Hepatocyte (in vitro differentiated cells): ENCODE results near the gene ALG12. TPM values are rescaled to one million over a fixed set of nuclear protein-coding genes. Genes with fewer than 3 reads are reported as not detected.
"Not testable (repeated sequence)": the region's sequence is repeated elsewhere in the genome, so short reads cannot be mapped to it uniquely, and the experiment has no call there.

Experiments
- DNase-seq: peaks from one replicate; pipeline ENCODE4 v3.0.0-alpha.2; 2016; ENCODE audit warnings: low spot score
- H2AFZ ChIP-seq: fragments of 200-600 bp; sonication (generic); 2 replicates; pipeline ENCODE4 v1.6.0; 2016; ENCODE audit warnings: antibody characterized with exemption, mild to moderate bottlenecking
- H3K27ac ChIP-seq: fragments of 200-600 bp; sonication (generic); 2 replicates; pipeline ENCODE4 v1.5.1; 2016; ENCODE audit warnings: mild to moderate bottlenecking
- H3K27me3 ChIP-seq: fragments of 200-600 bp; sonication (generic); 2 replicates; pipeline ENCODE4 v1.6.1; 2016
- H3K36me3 ChIP-seq: fragments of 200-600 bp; sonication (generic); replicated peaks from 2 replicates; pipeline ENCODE4 v1.5.1; 2016; ENCODE audit warnings: low read depth; ENCODE audit not compliant: insufficient read depth
- H3K4me1 ChIP-seq: fragments of 200-600 bp; sonication (generic); 2 replicates; pipeline ENCODE4 v1.5.1; 2016; ENCODE audit warnings: mild to moderate bottlenecking, moderate library complexity; ENCODE audit not compliant: insufficient read depth
- H3K4me2 ChIP-seq: fragments of 200-600 bp; sonication (generic); 2 replicates; pipeline ENCODE4 v1.6.0; 2016
- H3K4me3 ChIP-seq: fragments of 200-600 bp; sonication (generic); 2 replicates; pipeline ENCODE4 v1.5.1; 2016; ENCODE audit warnings: mild to moderate bottlenecking
- H3K79me2 ChIP-seq: fragments of 200-600 bp; sonication (generic); 2 replicates; pipeline ENCODE4 v1.6.0; 2017; ENCODE audit warnings: mild to moderate bottlenecking
- H3K9me2 ChIP-seq: fragments of 200-600 bp; sonication (generic); replicated peaks from 2 replicates; pipeline ENCODE4 v1.6.0; 2017; ENCODE audit warnings: mild to moderate bottlenecking; ENCODE audit not compliant: insufficient read depth
- H3K9me3 ChIP-seq: fragments of 200-600 bp; sonication (generic); 2 replicates; pipeline ENCODE4 v1.5.1; 2016; ENCODE audit warnings: low read depth, mild to moderate bottlenecking
- H4K20me1 ChIP-seq: fragments of 200-600 bp; sonication (generic); 2 replicates; pipeline ENCODE4 v1.6.0; 2016; ENCODE audit warnings: mild to moderate bottlenecking; ENCODE audit not compliant: insufficient read depth, poor library complexity, severe bottlenecking
- CTCF ChIP-seq: fragments of 200-600 bp; sonication (generic); IDR thresholded peaks from 2 replicates; pipeline ENCODE4 v1.5.1; 2016; ENCODE audit warnings: antibody characterized with exemption, mild to moderate bottlenecking; ENCODE audit not compliant: poor library complexity
- EZH2 ChIP-seq: fragments of 200-600 bp; sonication (generic); IDR thresholded peaks from 2 replicates; pipeline ENCODE4 v1.6.1; 2016; ENCODE audit warnings: antibody characterized with exemption, mild to moderate bottlenecking, borderline replicate concordance
- EZH2phosphoT487 ChIP-seq: fragments of 200-600 bp; sonication (generic); IDR thresholded peaks from one replicate; pipeline ENCODE4 v1.6.1; 2018; ENCODE audit warnings: antibody characterized with exemption, mild to moderate bottlenecking, low read depth, moderate library complexity; ENCODE audit not compliant: unreplicated experiment, severe bottlenecking
- WGBS: methylation state at CpG from one replicate; pipeline ENCODE4 v1.1.6; 2016; ENCODE audit warnings: low lambda C conversion rate; ENCODE audit errors: missing lambda C conversion rate; 5-methylcytosine and 5-hydroxymethylcytosine counted together
- polyA plus RNA-seq: library from polyadenylated mRNA; unstranded; fragments of >200 nt; fragmentation: Nextera tagmentation; extraction: Ambion mirVana; gene quantifications from 2 replicates; pipeline ENCODE4 v1.2.1, GENCODE V29; 2016
- total RNA-seq: library from RNA; depleted of rRNA; stranded (reverse); fragments of >200 nt; gene quantifications from 2 replicates; pipeline ENCODE4 v1.2.3, GENCODE V29; 2014

The ALG12 gene
- total and polyA plus RNA-seq, 2 experiments from 2014 or later: 30.8 to 69.6 TPM

DNA sequence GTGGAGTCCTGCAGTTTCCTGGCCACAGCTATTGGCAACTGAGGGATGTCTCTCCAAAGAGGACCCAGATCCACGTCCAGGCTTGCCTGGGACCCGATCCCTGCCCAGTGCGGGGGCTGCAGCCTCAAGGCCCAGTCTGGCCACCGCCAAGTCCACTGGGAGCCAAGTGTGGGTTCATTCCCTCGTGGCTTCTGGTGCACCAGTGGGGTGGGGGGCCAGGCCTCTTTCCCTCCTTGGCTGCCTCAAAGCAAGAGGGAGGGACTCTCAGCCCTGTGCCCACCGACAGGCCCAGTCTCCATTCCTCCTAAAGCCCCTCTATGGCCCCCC is 29.0 kb upstream of the ALG12 start:
- DNase-seq: no peak
- 77% methylated on average over 6 of the region's 6 CpGs for WGBS
- Histone ChIP-seq H3K27me3 (no peaks in the 10 kb centered on the region), H3K9me2 (no peaks in the 10 kb centered on the region), H3K9me3 (no peaks in the 10 kb centered on the region), H3K79me2 (no peaks in the 10 kb centered on the region), H3K36me3 (no peaks in the 10 kb centered on the region), H4K20me1 (no peaks in the 10 kb centered on the region), H2AFZ (no peak overlapping the region), H3K4me1 (peaks cover 53% of the 10 kb centered on the region), H3K4me3 (no peak overlapping the region), H3K4me2 (peak overlapping the region; percentile 65), H3K27ac (peak overlapping the region; percentile 100)
- TF ChIP-seq EZH2phosphoT487 (no peak), EZH2 (no peak), CTCF (no peak)

GRCh38 chr22:49946612-49947295 is 28.5 kb upstream of the ALG12 start:
- no peak for DNase-seq
- Histone ChIP-seq H2AFZ (no peak overlapping the region), H3K9me2 (no peaks in the 10 kb centered on the region)

DNA sequence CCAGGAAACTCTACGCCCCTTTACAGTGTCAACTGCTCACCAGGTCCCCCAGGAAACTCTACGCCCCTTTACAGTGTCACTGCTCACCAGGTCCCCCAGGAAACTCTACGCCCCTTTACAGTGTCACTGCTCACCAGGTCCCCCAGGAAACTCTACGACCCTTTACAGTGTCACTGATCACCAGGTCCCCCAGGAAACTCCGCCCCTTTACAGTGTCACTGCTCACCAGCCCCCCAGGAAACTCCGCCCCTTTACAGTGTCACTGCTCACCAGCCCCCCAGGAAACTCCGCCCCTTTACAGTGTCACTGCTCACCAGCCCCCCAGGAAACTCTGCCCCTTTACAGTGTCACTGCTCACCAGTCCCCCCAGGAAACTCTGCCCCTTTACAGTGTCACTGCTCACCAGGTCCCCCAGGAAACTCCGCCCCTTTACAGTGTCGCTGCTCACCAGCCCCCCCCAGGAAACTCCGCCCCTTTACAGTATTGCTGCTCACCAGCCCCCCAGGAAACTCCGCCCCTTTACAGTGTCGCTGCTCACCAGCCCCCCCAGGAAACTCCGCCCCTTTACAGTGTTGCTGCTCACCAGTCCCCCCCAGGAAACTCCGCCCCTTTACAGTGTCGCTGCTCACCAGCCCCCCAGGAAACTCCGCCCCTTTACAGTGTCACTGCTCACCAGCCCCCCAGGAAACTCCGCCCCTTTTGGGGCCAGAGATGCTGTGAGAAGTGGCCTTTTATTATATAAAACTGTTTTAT is 27.0 kb upstream of the ALG12 start:
- not testable (repeated sequence) for H3K9me2 ChIP-seq, H2AFZ ChIP-seq, H3K79me2 ChIP-seq, H3K27me3 ChIP-seq, H3K4me2 ChIP-seq, DNase-seq, H3K9me3 ChIP-seq, H3K36me3 ChIP-seq, H3K4me3 ChIP-seq, H4K20me1 ChIP-seq
- Histone ChIP-seq H3K27ac (peak overlapping the region; percentile 100), H3K4me1 (peaks cover 37% of the 10 kb centered on the region)
- 85% methylated on average over 10 of the region's 17 CpGs for WGBS

More at GRCh38 chr22:49946612-49947295, 28.5 kb upstream of the ALG12 start:
- WGBS: 77% methylated on average over 17 of the region's 17 CpGs
- Histone ChIP-seq H3K79me2 (no peaks in the 10 kb centered on the region), H3K36me3 (no peaks in the 10 kb centered on the region), H3K27ac (peak overlapping the region; percentile 100), H3K27me3 (no peaks in the 10 kb centered on the region), H4K20me1 (no peaks in the 10 kb centered on the region), H3K4me1 (peaks cover 48% of the 10 kb centered on the region), H3K4me2 (peak overlapping the region; percentile 65), H3K4me3 (no peak overlapping the region), H3K9me3 (no peaks in the 10 kb centered on the region)
- no peak for TF ChIP-seq CTCF
- TF ChIP-seq EZH2phosphoT487: no peak
- TF ChIP-seq EZH2: no peak

- WGBS: 93% methylated on average over 13 of the region's 13 CpGs
- Histone ChIP-seq H3K27me3 (no peaks in the 10 kb centered on the region), H3K9me3 (no peaks in the 10 kb centered on the region), H3K4me3 (no peak overlapping the region), H2AFZ (no peak overlapping the region), H3K36me3 (no peaks in the 10 kb centered on the region), H4K20me1 (no peaks in the 10 kb centered on the region), H3K9me2 (no peaks in the 10 kb centered on the region), H3K4me1 (peaks cover 30% of the 10 kb centered on the region), H3K79me2 (no peaks in the 10 kb centered on the region), H3K4me2 (peak overlapping the region; percentile 41), H3K27ac (peak overlapping the region; percentile 72)
- TF ChIP-seq EZH2phosphoT487 (no peak), EZH2 (no peak), CTCF (no peak)
- DNase-seq: no peak
Observed at GRCh38 chr22:49944399-49944891, 26.2 kb upstream of the ALG12 start.
